IMR-90 (cell line): Measurements from ENCODE around the gene ITGAX. TPM values are rescaled to one million over a fixed set of nuclear protein-coding genes. Genes with fewer than 3 reads are reported as not detected.

Experiments used
- ATAC-seq: fragments of 200-7000 bp; cut with Tn5 transposase; 2 replicates; pipeline ENCODE4 v1.9.1; 2020; ENCODE audit warnings: low read depth, mild to moderate bottlenecking, moderate library complexity
- BruUV-seq: library from RNA; stranded (reverse); fragments of 400-500 nt; replicated peaks from 2 replicates; lab custom pipeline; 2021; lab: Mats Ljungman, UMichigan
- CTCF ChIA-PET: fragments of 300-600 bp; formaldehyde crosslinking; extraction: SDS; loops from one replicate; lab custom pipeline; 2021; ENCODE audit warnings: antibody characterized with exemption; lab: Yijun Ruan, JAX
- POLR2A ChIA-PET: fragments of 300-600 bp; sonication (Branson Sonifier 250); formaldehyde crosslinking; loops from one replicate; lab custom pipeline; 2022; ENCODE audit warnings: antibody characterized with exemption; ENCODE audit not compliant: unreplicated experiment; lab: Charles Lee
- DNase-seq: peaks from one replicate; pipeline ENCODE4 v3.0.0; 2013
- H2AFZ ChIP-seq: replicated peaks from 2 replicates; pipeline ENCODE3; 2013; ENCODE audit warnings: low read length, mild to moderate bottlenecking; ENCODE audit not compliant: poor library complexity
- H2AK5ac ChIP-seq: 2 replicates; pipeline ENCODE4 v1.6.1; 2013; ENCODE audit warnings: low read depth, low read length, inconsistent platforms
- H2AK9ac ChIP-seq: replicated peaks from 2 replicates; pipeline ENCODE3; 2013; ENCODE audit warnings: mild to moderate bottlenecking, low read depth, low read length, moderate library complexity; ENCODE audit not compliant: poor library complexity
- H2BK120ac ChIP-seq: 2 replicates; pipeline ENCODE4 v1.6.1; 2013; ENCODE audit warnings: low read depth, low read length, inconsistent platforms
- H2BK15ac ChIP-seq: 3 replicates; pipeline ENCODE4 v1.6.1; 2013; ENCODE audit warnings: low read depth, low read length, inconsistent platforms
- H2BK20ac ChIP-seq: 2 replicates; pipeline ENCODE4 v1.6.1; 2013; ENCODE audit warnings: low read depth, mild to moderate bottlenecking, inconsistent platforms, low read length, moderate library complexity
- H2BK5ac ChIP-seq: 2 replicates; pipeline ENCODE4 v1.6.1; 2013; ENCODE audit warnings: mild to moderate bottlenecking, low read depth, low read length, inconsistent platforms; ENCODE audit not compliant: poor library complexity, severe bottlenecking
- H3K14ac ChIP-seq: replicated peaks from 2 replicates; pipeline ENCODE4 v1.6.1; 2013; ENCODE audit warnings: low read depth, low read length, inconsistent platforms
- H3K18ac ChIP-seq: 2 replicates; pipeline ENCODE4 v1.6.1; 2013; ENCODE audit warnings: low read depth, low read length, control low read depth
- H3K23ac ChIP-seq: 2 replicates; pipeline ENCODE4 v1.6.1; 2013; ENCODE audit warnings: low read depth, low read length, inconsistent platforms
- H3K27ac ChIP-seq: 2 replicates; pipeline ENCODE4 v1.5.1; 2013; ENCODE audit warnings: mild to moderate bottlenecking, control low read depth, low read length; ENCODE audit not compliant: insufficient read depth
- H3K27me3 ChIP-seq: 2 replicates; pipeline ENCODE4 v1.6.1; 2013; ENCODE audit warnings: low read length; ENCODE audit not compliant: control insufficient read depth, insufficient read depth
- H3K36me3 ChIP-seq: 2 replicates; pipeline ENCODE4 v1.6.1; 2013; ENCODE audit warnings: low read length, mixed read lengths; ENCODE audit not compliant: control insufficient read depth, insufficient read depth
- H3K4ac ChIP-seq: 2 replicates; pipeline ENCODE4 v1.6.1; 2013; ENCODE audit warnings: low read depth, low read length, inconsistent platforms
- H3K4me1 ChIP-seq: 2 replicates; pipeline ENCODE4 v1.6.1; 2013; ENCODE audit warnings: low read length, mixed read lengths; ENCODE audit not compliant: control insufficient read depth, insufficient read depth
- H3K4me2 ChIP-seq: 2 replicates; pipeline ENCODE4 v1.6.1; 2013; ENCODE audit warnings: low read depth, mild to moderate bottlenecking, control low read depth, low read length, moderate library complexity
- H3K4me3 ChIP-seq: 2 replicates; pipeline ENCODE4 v1.5.1; 2013; ENCODE audit warnings: low read depth, mild to moderate bottlenecking, control low read depth, low read length, moderate library complexity; ENCODE audit not compliant: insufficient read depth
- H3K56ac ChIP-seq: 2 replicates; pipeline ENCODE4 v1.6.1; 2013; ENCODE audit warnings: low read length, inconsistent platforms; ENCODE audit not compliant: insufficient read depth; ENCODE audit errors: extremely low read depth
- H3K79me1 ChIP-seq, 2 experiments: 2 replicates each; pipeline ENCODE4 v1.6.1; 2013; ENCODE audit warnings: low read length in 2 of 2, inconsistent platforms in 1 of 2, low read depth in 1 of 2
- H3K9ac ChIP-seq: 2 replicates; pipeline ENCODE4 v1.6.1; 2013; ENCODE audit warnings: low read depth, low read length, control low read depth
- H3K9me1 ChIP-seq: 2 replicates; pipeline ENCODE4 v1.6.1; 2013; ENCODE audit warnings: low read length, inconsistent platforms; ENCODE audit not compliant: insufficient read depth
- H3K9me3 ChIP-seq: 2 replicates; pipeline ENCODE4 v1.6.1; 2013; ENCODE audit warnings: low read length; ENCODE audit not compliant: control insufficient read depth, insufficient read depth
- H4K20me1 ChIP-seq: 2 replicates; pipeline ENCODE4 v1.6.1; 2013; ENCODE audit warnings: low read length, inconsistent platforms; ENCODE audit not compliant: insufficient read depth
- H4K5ac ChIP-seq: 2 replicates; pipeline ENCODE4 v1.6.1; 2013; ENCODE audit warnings: mild to moderate bottlenecking, low read depth, low read length, control low read depth
- H4K8ac ChIP-seq, 2 experiments: 2 replicates each; pipeline ENCODE4 v1.6.1; 2013; ENCODE audit warnings: low read depth in 2 of 2, low read length in 2 of 2, control low read depth in 1 of 2, inconsistent platforms in 1 of 2
- H4K91ac ChIP-seq: 2 replicates; pipeline ENCODE4 v1.6.1; 2013; ENCODE audit warnings: low read depth, low read length, inconsistent platforms; ENCODE audit not compliant: insufficient read depth
- CEBPB ChIP-seq: IDR thresholded peaks from 2 replicates; pipeline ENCODE4 v1.6.1; 2012; ENCODE audit warnings: low read depth, low read length, improper control_type of control experiment
- CTCF ChIP-seq: conservative IDR thresholded peaks from 2 replicates; pipeline ENCODE4 v1.5.1; 2012; ENCODE audit warnings: mild to moderate bottlenecking, low read depth, low read length, improper control_type of control experiment
- NFE2L2 ChIP-seq: fragments of 150-350 bp; IDR thresholded peaks from 2 replicates; pipeline ENCODE4 v1.6.1; 2016; ENCODE audit warnings: low read depth, mild to moderate bottlenecking, low read length
- POLR2A ChIP-seq: IDR thresholded peaks from 2 replicates; pipeline ENCODE4 v1.6.1; 2012; ENCODE audit warnings: mild to moderate bottlenecking, low read depth, low read length
- WGBS, 2 experiments: methylation state at CpG; one replicate each; pipeline versions ENCODE4 v1.1.5 to v1.1.7; 2013; ENCODE audit warnings: missing lambda C conversion rate in 2 of 2; ENCODE audit not compliant: insufficient read length in 1 of 2; ENCODE audit errors: extremely low coverage in 2 of 2; 5-methylcytosine and 5-hydroxymethylcytosine counted together
- dilution Hi-C: fragments of 300-500 bp; cut with HindIII; formaldehyde crosslinking; loops from one replicate; pipeline ENCODE4 v1.14.3; 2018; ENCODE audit warnings: low sequenced_read_pairs; ENCODE audit not compliant: unreplicated experiment
- in situ Hi-C: fragments of 300-500 bp; cut with MboI; formaldehyde crosslinking; loops from 3 replicates; pipeline ENCODE4 v1.14.3; 2019; ENCODE audit warnings: low sequenced_read_pairs, inconsistent platforms, mixed read lengths
- intact Hi-C: fragments of 100-400 bp; cut with micrococcal nuclease; formaldehyde crosslinking; loops from 2 replicates; pipeline ENCODE4 v1.10.0; 2022
- polyA plus RNA-seq, 3 experiments: library from polyadenylated mRNA; depleted of rRNA; stranded (reverse); fragments of >200 nt; gene quantifications; 2 replicates each; pipeline ENCODE4 v1.2.3, GENCODE V29; 2012; ENCODE audit warnings: low replicate concordance in 1 of 3
- total RNA-seq: library from RNA; depleted of rRNA; stranded (reverse); fragments of >200 nt; gene quantifications from 2 replicates; pipeline ENCODE4 v1.2.3, GENCODE V29; 2012

Gene ITGAX
- total and polyA plus RNA-seq, 2 of the 4 experiments (the other 2 are of a cell fraction), result 0.09 to 0.18 TPM

DNA sequence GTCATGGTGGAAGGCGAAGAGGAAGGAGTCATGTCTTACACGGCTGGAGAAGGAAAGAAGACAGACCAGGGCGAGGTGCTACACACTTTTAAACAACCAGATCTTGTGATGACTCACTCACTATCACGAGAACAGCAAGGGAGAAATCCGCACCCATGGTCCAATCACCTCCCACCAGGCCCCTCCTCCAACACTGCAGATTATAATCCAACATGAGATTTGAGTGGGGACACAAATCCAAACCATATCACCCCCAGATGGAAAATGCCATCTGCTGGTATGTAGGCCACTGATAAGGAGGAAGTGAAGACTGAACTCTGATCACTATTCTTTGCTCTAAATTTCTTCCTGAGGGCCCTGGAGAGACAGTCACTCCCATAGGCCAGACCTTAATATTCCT, 7.5 kb upstream of the ITGAX start:
- dilution Hi-C loops, result no loop called here
- POLR2A ChIA-PET, result no interaction called here
- H3K4me1 ChIP-seq, result no peaks in the 10 kb centered on the region

More for the DNA sequence above, 7.5 kb upstream of the ITGAX start:
- Histone ChIP-seq H3K79me1 (no peaks in the 10 kb centered on the region), H3K4ac (no peak overlapping the region), H2AFZ (no peak overlapping the region), H2AK9ac (no peak overlapping the region), H3K18ac (no peak overlapping the region), H3K4me2 (no peak overlapping the region), H2BK20ac (no peak overlapping the region), H4K8ac (no peak overlapping the region), H3K27me3 (no peaks in the 10 kb centered on the region; the same call in 1 of the 2 replicates), H3K23ac (no peak overlapping the region), H3K9me3 (no peaks in the 10 kb centered on the region), H2BK15ac (no peak overlapping the region), H3K14ac (no peak overlapping the region), H4K5ac (no peak overlapping the region), H2BK120ac (no peak overlapping the region), H3K27ac (no peak overlapping the region), H2BK5ac (no peak overlapping the region), H3K4me3 (no peak overlapping the region), H3K9me1 (no peaks in the 10 kb centered on the region), H3K36me3 (no peaks in the 10 kb centered on the region), H2AK5ac (no peak overlapping the region), H4K20me1 (no peaks in the 10 kb centered on the region), H3K56ac (no peak overlapping the region), H4K91ac (no peak overlapping the region), H3K9ac (no peak overlapping the region)
- ATAC-seq (no peak), DNase-seq (no peak)
- WGBS, 2 experiments, result no CpG with 5 or more reads among the region's 5 CpGs
- CTCF ChIA-PET, result no interaction called here
- no TSS peak for BruUV-seq
- TF ChIP-seq CTCF (no peak), NFE2L2 (no peak), POLR2A (no peak), CEBPB (no peak)
- intact Hi-C loops (no loop called here), in situ Hi-C loops (no loop called here)
